ENCODE measurements around the gene PFN1. TPM values are rescaled to one million over a fixed set of nuclear protein-coding genes. Genes with fewer than 3 reads are reported as not detected.

PFN1 gene
- 563 and 707 TPM in 2 replicates for total RNA-seq (2014; rRNA removed; shearing (Covaris generic))

- DNase-seq (ENCODE audit: low spot score), result peak; percentile 90
- in situ Hi-C loops (cut with HindIII; ENCODE audit: low sequenced_read_pairs), result no loop called here
Observed at GRCh38 chr17:4948166-4948930, at the start of gene PFN1. PFN1 (minus strand) TSS chr17:4948530; CDS start chr17:4948394, 136 bp downstream.

- peak; percentile 95 for DNase-seq (ENCODE audit: low spot score)
- in situ Hi-C loops (cut with HindIII; ENCODE audit: low sequenced_read_pairs), result no loop called here
Observed at GRCh38 chr17:4997302-4998026, 49.1 kb upstream of the PFN1 start, which contains the start of the genes INCA1 and KIF1C. INCA1 (minus strand) TSS chr17:4997522; CDS start chr17:4994437, 3,085 bp downstream. KIF1C (plus strand) TSS chr17:4997950; CDS start chr17:5000247, 2,297 bp downstream.

- no peak for DNase-seq (ENCODE audit: low spot score)
- in situ Hi-C loops (cut with HindIII; ENCODE audit: low sequenced_read_pairs), result no loop called here
Observed at GRCh38 chr17:4994081-4994595, 45.8 kb upstream of the PFN1 start.

GRCh38 chr17:4987767-4988567, 39.6 kb upstream of the PFN1 start:
- in situ Hi-C loops (cut with HindIII; ENCODE audit: low sequenced_read_pairs), result no loop called here
- no peak for DNase-seq (ENCODE audit: low spot score)

DNA sequence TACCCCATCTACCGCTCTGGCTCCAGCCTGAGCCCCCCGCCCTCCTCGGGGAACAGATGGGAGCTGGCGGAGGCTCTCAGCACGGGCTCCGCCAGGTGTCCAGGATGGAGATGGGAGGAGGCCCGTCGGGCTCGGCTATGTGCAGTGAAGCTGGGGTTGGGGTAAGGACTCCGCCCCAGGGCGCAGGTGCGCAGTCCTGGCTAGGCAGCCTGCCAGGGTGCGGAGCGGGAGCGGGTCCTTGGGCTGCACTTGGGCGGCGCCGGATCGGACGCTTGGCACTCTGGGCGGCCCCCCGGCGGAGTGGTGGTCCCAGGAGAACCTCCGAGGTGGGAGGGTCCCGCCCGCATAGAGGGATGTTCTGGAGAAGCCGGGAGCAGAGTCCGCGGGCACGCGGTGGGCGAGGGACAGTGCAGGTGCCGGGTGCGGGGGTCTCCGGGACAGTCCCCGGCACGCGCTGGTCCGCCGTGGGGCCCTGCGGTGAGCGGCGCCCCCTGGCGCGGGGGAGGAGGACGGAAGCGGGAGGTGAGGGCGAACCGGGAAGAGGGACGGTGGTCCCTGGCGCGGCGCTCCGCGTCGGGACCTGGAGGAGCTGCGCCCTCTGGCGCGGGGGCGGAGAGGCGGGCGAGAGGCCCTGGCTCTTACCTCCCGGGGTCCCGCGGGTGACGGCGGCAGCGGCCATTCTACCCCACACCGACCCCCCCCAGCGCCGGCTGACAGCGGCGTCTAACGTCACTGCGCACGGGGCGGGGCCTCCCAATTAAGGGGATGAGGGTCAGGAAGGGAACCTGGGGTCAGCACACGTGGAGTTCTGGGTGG, 38.8 kb upstream of the PFN1 start, which contains the start of gene CAMTA2:
CAMTA2 (minus strand) TSS at position 725 of the 816 bp plus-strand sequence. CDS start 1,453 bp downstream, outside the sequence.
- in situ Hi-C loops (cut with HindIII; ENCODE audit: low sequenced_read_pairs), result no loop called here

GRCh38 chr17:4986403-4986802, 38.1 kb upstream of the PFN1 start:
- DNase-seq (ENCODE audit: low spot score), result peak; percentile 60
- in situ Hi-C loops (cut with HindIII; ENCODE audit: low sequenced_read_pairs), result no loop called here

More for the DNA sequence above, 38.8 kb upstream of the PFN1 start, which contains the start of gene CAMTA2:
- peak; percentile 86 for DNase-seq (ENCODE audit: low spot score)

- in situ Hi-C loops (cut with HindIII; ENCODE audit: low sequenced_read_pairs), result no loop called here
- DNase-seq (ENCODE audit: low spot score), result no peak
Observed at GRCh38 chr17:4982305-4982704, 34.0 kb upstream of the PFN1 start.

GRCh38 chr17:4980644-4981216, 32.4 kb upstream of the PFN1 start:
- in situ Hi-C loops (cut with HindIII; ENCODE audit: low sequenced_read_pairs), result no loop called here
- peak; percentile 56 for DNase-seq (ENCODE audit: low spot score)

DNA sequence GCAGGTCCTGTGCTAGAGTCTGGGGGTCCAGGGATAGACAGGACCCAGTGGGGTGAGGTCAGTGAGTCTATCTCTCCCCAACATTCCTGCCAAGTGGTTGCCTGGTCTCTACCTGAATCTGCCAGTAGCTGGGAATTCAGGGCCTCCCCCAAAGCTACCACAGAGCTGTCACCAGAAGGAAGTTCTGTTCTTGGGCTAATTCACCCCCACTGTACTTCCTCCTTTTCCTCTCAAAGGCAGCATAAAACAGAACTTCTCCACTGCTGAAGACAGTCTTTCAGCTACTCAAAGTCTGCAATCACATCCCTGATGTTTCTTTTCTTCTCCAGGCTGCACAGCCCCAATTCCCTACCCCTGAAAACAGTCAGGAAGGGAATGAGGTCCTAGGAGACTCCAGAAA, 30.4 kb upstream of the PFN1 start:
- DNase-seq (ENCODE audit: low spot score), result no peak
- in situ Hi-C loops (cut with HindIII; ENCODE audit: low sequenced_read_pairs), result no loop called here

- in situ Hi-C loops (cut with HindIII; ENCODE audit: low sequenced_read_pairs), result no loop called here
Observed at GRCh38 chr17:4974115-4974670, 25.9 kb upstream of the PFN1 start.

GRCh38 chr17:4973256-4974114, 25.2 kb upstream of the PFN1 start:
- in situ Hi-C loops (cut with HindIII; ENCODE audit: low sequenced_read_pairs), result no loop called here
- DNase-seq (ENCODE audit: low spot score), result no peak

More at GRCh38 chr17:4974115-4974670, 25.9 kb upstream of the PFN1 start:
- no peak for DNase-seq (ENCODE audit: low spot score)

DNA sequence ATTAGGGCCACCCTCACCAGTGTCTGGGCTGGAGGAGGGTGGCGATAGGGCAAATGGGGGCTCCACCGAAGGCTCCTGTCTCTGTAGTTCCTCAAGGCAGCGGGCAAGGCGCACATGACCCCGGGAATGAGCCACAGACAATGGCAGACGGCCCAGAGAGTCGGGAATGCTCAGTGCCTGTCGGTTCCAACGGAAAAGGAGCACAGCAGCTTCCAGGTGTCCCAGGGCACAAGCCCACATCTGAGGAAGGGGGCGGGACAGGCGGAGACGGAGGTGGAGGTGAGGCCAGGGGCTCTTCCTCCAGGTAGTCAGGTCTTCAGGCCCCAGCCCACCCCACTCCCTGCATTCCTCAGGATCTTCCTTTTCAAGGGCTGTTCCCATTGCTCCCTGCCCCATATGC, 24.4 kb upstream of the PFN1 start:
- DNase-seq (ENCODE audit: low spot score), result no peak
- in situ Hi-C loops (cut with HindIII; ENCODE audit: low sequenced_read_pairs), result no loop called here

- no peak for DNase-seq (ENCODE audit: low spot score)
- in situ Hi-C loops (cut with HindIII; ENCODE audit: low sequenced_read_pairs), result no loop called here
Observed at GRCh38 chr17:4972322-4972721, 24.0 kb upstream of the PFN1 start.

- DNase-seq (ENCODE audit: low spot score), result no peak
- in situ Hi-C loops (cut with HindIII; ENCODE audit: low sequenced_read_pairs), result no loop called here
Observed at GRCh38 chr17:4971826-4972225, 23.5 kb upstream of the PFN1 start.

DNA sequence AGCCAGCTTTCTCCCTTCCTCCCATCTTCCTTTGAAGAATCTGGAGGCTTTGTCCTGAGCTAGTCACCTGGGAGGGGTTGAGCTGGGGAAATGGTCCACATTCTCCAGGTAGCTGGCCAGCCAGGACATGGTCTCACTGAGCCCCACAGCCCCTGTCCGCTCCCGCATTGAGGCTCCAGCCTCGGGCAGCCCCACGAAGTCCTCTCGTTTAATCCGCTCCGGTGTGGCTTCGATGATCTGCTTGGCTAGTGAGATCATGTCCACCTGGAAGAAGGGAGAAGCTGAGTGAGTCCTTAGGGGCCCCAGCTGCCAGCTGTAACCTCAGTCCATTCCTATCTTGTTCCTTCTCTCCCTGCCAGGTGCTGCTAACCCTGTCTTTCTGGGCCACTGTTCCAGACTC, 21.9 kb upstream of the PFN1 start:
- in situ Hi-C loops (cut with HindIII; ENCODE audit: low sequenced_read_pairs), result no loop called here
- no peak for DNase-seq (ENCODE audit: low spot score)

DNA sequence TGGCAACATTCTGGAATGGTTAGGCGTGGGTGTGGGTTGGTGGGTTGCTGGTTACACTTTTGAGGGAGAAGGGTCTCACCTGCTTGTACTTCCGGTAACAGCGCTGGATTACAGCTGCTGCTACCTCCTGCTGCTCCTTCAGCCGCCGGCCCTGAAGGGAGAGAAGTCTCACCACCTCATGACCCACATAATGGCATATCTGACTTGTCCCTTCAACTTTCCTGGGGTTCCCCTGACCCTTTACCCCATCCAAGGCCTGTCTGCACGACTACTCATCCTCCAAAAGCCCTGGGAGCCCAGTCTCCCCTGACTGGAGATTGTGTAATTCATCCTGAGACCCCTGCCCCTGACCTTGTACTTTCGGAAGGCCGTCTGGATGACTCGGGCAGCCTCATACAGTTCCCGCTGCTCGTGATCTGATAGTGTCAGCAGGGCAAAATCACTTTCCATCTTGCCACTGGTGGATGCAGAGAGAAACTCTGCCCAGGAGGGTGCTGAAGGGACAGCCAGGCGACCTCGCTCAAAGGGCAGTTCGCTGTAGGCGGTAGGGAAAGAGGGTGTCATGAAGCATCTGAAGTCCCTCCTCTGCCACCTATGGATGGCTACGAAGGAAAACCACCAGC, 21.3 kb upstream of the PFN1 start:
- in situ Hi-C loops (cut with HindIII; ENCODE audit: low sequenced_read_pairs), result no loop called here
- no peak for DNase-seq (ENCODE audit: low spot score)

Measured in G401 (cell line).